Measurements from ENCODE around the gene AOPEP. TPM values are rescaled to one million over a fixed set of nuclear protein-coding genes. Genes with fewer than 3 reads are reported as not detected.

Gene AOPEP
- total RNA-seq, 4 donors from 2014 or later: 305 to 458 (median 419) TPM

- WGBS: 62% methylated on average over 6 of the region's 6 CpGs
Observed at GRCh38 chr9:95000821-95001220, 274.3 kb downstream of the AOPEP start.

GRCh38 chr9:95001720-95002119 lies 275.2 kb downstream of the AOPEP start:
- intact Hi-C loops (cut with DNase I): loop anchor here (5.0 kb wide), 1 partner anchor 194 kb away; no protein-coding TSS in a partner anchor
- Histone ChIP-seq H3K4me3 (no peak overlapping the region), H3K27ac (replicated peaks in 1 of 4) (peak overlapping the region; percentile 98 to 100 (median 98)), H3K36me3 (no peaks in the 10 kb centered on the region), H3K9me3 (no peaks in the 10 kb centered on the region), H3K4me1 (peaks cover 19 to 56% (median 45%) of the 10 kb centered on the region in 4 donors), H3K27me3 (no peaks in the 10 kb centered on the region)
- TF ChIP-seq POLR2AphosphoS5 (IDR thresholded peaks at IDR 0.05): no peak
- no peak for DNase-seq (ENCODE audit: extremely low spot score)
- WGBS: 94% methylated on average over 7 of the region's 7 CpGs

More at GRCh38 chr9:95000821-95001220, 274.3 kb downstream of the AOPEP start:
- intact Hi-C loops (cut with DNase I): loop anchor here (5.0 kb wide), 1 partner anchor 194 kb away; no protein-coding TSS in a partner anchor
- Histone ChIP-seq H3K9me3 (no peaks in the 10 kb centered on the region), H3K4me3 (peak overlapping the region; percentile 29 to 39 (median 34)), H3K4me1 (peaks cover 25 to 65% (median 54%) of the 10 kb centered on the region in 4 donors), H3K27ac (replicated peaks in 1 of 4) (peak overlapping the region; percentile 98 to 100 (median 98)), H3K27me3 (no peaks in the 10 kb centered on the region), H3K36me3 (no peaks in the 10 kb centered on the region)
- DNase-seq (ENCODE audit: extremely low spot score): no peak
- no peak for TF ChIP-seq POLR2A (IDR thresholded peaks at IDR 0.05; ENCODE audit: low read depth)
- peak in 1 of 2 donors; percentile 42 for TF ChIP-seq POLR2AphosphoS5 (IDR thresholded peaks at IDR 0.05)

DNA sequence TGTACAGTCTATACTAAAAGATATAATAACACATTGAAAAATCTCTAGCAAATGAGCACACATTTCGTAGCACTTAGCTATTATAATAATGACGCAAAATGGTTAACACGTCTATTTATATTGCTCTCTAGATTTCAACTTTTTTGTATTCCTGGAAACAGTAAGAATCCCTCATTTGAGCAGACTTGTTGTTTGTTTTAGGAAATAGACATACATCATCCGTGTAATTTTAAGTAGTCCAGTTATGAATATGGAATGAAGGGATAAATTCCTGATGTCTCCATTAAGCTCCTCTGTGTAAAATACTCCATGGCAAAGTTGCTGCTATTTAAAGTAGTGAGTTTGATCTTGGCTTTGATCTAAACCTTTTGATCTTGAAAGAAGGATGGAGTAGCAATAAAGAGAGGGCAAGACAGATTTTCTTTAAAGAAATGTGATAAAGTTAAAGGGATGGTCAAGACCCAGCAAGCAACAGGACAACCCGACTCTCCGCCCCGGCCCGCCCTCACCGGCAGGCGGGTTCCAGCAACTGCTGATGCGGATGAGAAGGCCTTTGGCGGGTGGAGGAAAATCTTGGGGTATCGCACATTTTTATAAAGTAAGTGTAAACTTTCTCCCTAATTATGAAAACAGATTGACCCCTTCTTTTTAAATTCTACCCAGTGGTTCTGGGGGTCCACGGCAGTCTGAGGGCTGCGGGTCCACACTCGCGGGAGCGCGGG lies 277.4 kb downstream of the AOPEP start:
- peaks cover 0 to 9% (median 3%) of the 10 kb centered on the region in 4 donors for H3K36me3 ChIP-seq
- peaks cover 13 to 57% (median 48%) of the 10 kb centered on the region in 4 donors for H3K4me1 ChIP-seq
- no peaks in the 10 kb centered on the region for H3K9me3 ChIP-seq
- H3K27ac ChIP-seq (replicated peaks in 1 of 4): peak overlapping the region; percentile 98 to 100 (median 98)
- 8% methylated on average over 19 of the region's 19 CpGs for WGBS
- peak overlapping the region; percentile 74 to 93 (median 90) for H3K4me3 ChIP-seq
- TF ChIP-seq EP300 (IDR thresholded peaks at IDR 0.05) (no peak), POLR2A (IDR thresholded peaks at IDR 0.05; ENCODE audit: low read depth) (no peak), POLR2AphosphoS5 (IDR thresholded peaks at IDR 0.05) (peak; percentile 46 to 64)
- TF ChIP-seq, protein P1, sequence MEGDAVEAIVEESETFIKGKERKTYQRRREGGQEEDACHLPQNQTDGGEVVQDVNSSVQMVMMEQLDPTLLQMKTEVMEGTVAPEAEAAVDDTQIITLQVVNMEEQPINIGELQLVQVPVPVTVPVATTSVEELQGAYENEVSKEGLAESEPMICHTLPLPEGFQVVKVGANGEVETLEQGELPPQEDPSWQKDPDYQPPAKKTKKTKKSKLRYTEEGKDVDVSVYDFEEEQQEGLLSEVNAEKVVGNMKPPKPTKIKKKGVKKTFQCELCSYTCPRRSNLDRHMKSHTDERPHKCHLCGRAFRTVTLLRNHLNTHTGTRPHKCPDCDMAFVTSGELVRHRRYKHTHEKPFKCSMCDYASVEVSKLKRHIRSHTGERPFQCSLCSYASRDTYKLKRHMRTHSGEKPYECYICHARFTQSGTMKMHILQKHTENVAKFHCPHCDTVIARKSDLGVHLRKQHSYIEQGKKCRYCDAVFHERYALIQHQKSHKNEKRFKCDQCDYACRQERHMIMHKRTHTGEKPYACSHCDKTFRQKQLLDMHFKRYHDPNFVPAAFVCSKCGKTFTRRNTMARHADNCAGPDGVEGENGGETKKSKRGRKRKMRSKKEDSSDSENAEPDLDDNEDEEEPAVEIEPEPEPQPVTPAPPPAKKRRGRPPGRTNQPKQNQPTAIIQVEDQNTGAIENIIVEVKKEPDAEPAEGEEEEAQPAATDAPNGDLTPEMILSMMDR (IDR thresholded peaks at IDR 0.05): peak in 2 of 3 experiments; percentile 18 to 23
- no peaks in the 10 kb centered on the region for H3K27me3 ChIP-seq
- DNase-seq (ENCODE audit: extremely low spot score): no peak
- intact Hi-C loops (cut with DNase I): loop anchor here (5.0 kb wide), 1 partner anchor 197 kb away; no protein-coding TSS in a partner anchor

DNA sequence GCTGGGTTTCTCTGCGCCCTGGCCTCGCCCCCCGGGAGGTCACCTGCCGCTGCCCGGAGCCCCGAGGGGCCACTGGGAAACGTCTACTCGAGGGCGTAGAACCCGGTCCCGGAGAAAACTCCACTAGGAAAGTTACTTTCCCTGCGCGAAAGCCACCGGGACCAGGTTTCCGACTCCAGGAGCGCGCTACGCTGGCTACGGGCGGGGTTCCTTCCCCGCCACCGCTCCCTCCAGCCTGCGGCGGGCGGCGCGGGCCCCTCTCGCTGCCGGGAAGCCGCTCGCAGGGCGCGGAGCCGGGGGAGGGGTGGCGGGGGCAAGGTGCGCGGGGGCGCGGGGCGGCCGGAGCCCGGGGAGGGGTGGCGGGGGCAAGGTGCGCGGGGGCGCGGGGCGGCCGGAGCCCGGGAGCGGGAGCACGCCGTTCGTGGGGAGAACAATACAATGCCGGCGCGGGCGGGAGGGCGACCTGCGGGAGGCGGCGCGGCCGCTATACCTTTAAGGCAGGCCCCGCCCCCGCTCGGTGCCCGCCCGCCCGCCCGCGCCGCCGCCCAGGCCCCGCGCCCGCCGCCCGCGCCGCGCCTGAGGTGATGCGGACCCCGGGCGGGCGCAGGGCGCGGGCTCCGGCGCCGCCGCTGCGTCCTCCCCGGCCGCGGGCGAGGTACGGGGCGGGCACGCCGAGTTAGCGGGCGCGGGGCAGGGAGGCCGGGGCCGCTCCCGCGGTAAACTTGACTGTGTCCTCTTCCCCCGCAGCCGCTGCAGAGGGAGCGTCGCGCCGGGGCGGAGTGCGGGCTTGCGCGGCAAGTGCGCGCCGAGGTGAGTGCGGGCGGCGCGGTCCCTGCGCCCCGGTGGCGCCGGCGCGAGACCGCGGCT lies 278.1 kb downstream of the AOPEP start:
- Histone ChIP-seq H3K36me3 (peaks cover 0 to 11% (median 3%) of the 10 kb centered on the region in 4 donors), H3K4me3 (peak overlapping the region; percentile 74 to 93 (median 90)), H3K9me3 (no peaks in the 10 kb centered on the region), H3K4me1 (peaks cover 13 to 58% (median 53%) of the 10 kb centered on the region in 4 donors), H3K27me3 (no peaks in the 10 kb centered on the region), H3K27ac (replicated peaks in 1 of 4) (peak overlapping the region; percentile 98 to 100 (median 98))
- WGBS: no CpG with 5 or more reads among the region's 133 CpGs
- peak in 1 of 2 donors; percentile 68 for TF ChIP-seq POLR2AphosphoS5 (IDR thresholded peaks at IDR 0.05)
- TF ChIP-seq, protein P1 (IDR thresholded peaks at IDR 0.05): no peak
- intact Hi-C loops (cut with DNase I): loop anchor here (5.0 kb wide), 4 partner anchors 53 to 222 kb away; no protein-coding TSS in a partner anchor
- DNase-seq (ENCODE audit: extremely low spot score): no peak

DNA sequence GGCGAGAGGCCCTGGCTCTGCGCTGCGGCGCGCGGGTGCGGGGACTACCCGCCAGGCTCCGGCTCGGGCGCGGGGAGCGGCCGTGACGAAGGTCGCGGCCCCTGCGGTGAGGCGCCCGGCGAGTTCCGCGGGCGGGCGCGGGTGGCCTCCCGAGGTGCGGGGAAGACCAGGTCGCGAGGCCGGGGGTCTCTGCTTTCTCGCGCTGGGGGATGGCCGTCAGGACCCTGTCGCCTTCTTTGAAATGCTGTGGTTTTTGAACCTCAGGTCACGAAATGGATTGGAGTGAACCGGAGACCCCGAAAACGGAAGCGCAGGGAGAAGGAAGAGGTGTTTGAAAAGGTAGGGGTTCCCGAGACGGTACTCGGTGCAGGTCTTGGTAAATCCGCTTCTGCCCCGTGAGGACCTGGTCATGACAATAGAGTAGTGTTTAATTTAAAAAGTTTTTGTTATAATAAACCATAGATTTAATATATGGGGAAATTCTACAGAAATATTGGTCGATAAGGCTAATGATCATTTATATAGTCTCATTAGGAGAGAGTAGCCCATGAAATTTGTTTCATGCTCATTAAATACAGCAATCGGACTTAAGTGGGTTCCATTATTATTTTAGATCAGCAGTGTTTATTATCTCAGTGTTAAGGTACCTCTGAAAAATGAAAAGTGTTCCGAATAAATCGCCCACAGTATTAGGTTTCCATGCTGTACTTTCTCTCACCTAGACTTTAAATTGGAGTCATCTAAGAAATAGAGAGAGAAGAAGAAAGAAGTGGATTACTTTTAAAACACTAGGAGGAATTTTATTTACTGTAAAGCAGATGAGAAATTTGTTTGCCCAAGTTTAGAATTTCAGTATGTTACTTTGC lies 279.0 kb downstream of the AOPEP start:
- Histone ChIP-seq H3K27ac (replicated peaks in 1 of 4) (peak overlapping the region; percentile 98 to 100 (median 98)), H3K27me3 (no peaks in the 10 kb centered on the region), H3K36me3 (peaks cover 0 to 11% (median 3%) of the 10 kb centered on the region in 4 donors), H3K4me1 (peaks cover 9 to 58% (median 53%) of the 10 kb centered on the region in 4 donors), H3K9me3 (no peaks in the 10 kb centered on the region), H3K4me3 (peak overlapping the region; percentile 74 to 93 (median 90))
- WGBS: 5% methylated on average over 21 of the region's 49 CpGs
- no peak for DNase-seq (ENCODE audit: extremely low spot score)
- TF ChIP-seq POLR2A (IDR thresholded peaks at IDR 0.05; ENCODE audit: low read depth): no peak
- peak in 1 of 2 donors; percentile 4 for TF ChIP-seq POLR2AphosphoS5 (IDR thresholded peaks at IDR 0.05)
- intact Hi-C loops (cut with DNase I): loop anchor here (5.0 kb wide), 3 partner anchors 52 to 223 kb away; no protein-coding TSS in a partner anchor

All from esophagus muscularis mucosa (tissue), 4 donors.